Liver (tissue), 3 donors: ENCODE results near the gene CAP2.

Experiments
- ATF3 ChIP-seq: IDR thresholded peaks from 2 replicates; pipeline ENCODE4 v1.6.1; 2016; ENCODE audit warnings: antibody characterized with exemption
- CTCF ChIP-seq: fragments of 150-350 bp; IDR thresholded peaks from 2 replicates; pipeline ENCODE4 v1.5.1; 2017; ENCODE audit warnings: improper control_type of control experiment, low read depth, low read length; ENCODE audit not compliant: missing input control
- EGR1 ChIP-seq, 2 donors: IDR thresholded peaks; 2 replicates each; pipeline ENCODE4 v1.6.1; 2016 to 2018; ENCODE audit warnings: antibody characterized with exemption in 2 of 2, low read depth in 2 of 2
- GABPA ChIP-seq, 2 donors: IDR thresholded peaks in 1 of 2; conservative IDR thresholded peaks in 1 of 2; 2 replicates each; pipeline ENCODE4 v1.6.1; 2016; ENCODE audit warnings: antibody characterized with exemption in 2 of 2, mild to moderate bottlenecking in 1 of 2, moderate library complexity in 1 of 2
- JUND ChIP-seq, 2 donors: IDR thresholded peaks; 2 replicates each; pipeline ENCODE4 v1.6.1; 2016; ENCODE audit warnings: antibody characterized with exemption in 2 of 2
- MAX ChIP-seq: IDR thresholded peaks from 2 replicates; pipeline ENCODE4 v1.6.1; 2016; ENCODE audit warnings: antibody characterized with exemption
- NR2F2 ChIP-seq: IDR thresholded peaks from 2 replicates; pipeline ENCODE4 v1.6.1; 2016; ENCODE audit warnings: antibody characterized with exemption
- RAD21 ChIP-seq, 2 donors: IDR thresholded peaks; 2 replicates each; pipeline ENCODE4 v1.6.1; 2016; ENCODE audit warnings: antibody characterized with exemption in 2 of 2, mild to moderate bottlenecking in 2 of 2
- REST ChIP-seq: IDR thresholded peaks from 2 replicates; pipeline ENCODE4 v1.6.1; 2016; ENCODE audit warnings: antibody characterized with exemption, mild to moderate bottlenecking
- RXRA ChIP-seq, 2 donors: IDR thresholded peaks; 2 replicates each; pipeline ENCODE4 v1.6.1; 2017 to 2018; ENCODE audit warnings: antibody characterized with exemption in 2 of 2, mild to moderate bottlenecking in 1 of 2
- TAF1 ChIP-seq: conservative IDR thresholded peaks from 2 replicates; pipeline ENCODE4 v1.6.1; 2016; ENCODE audit warnings: antibody characterized with exemption, mild to moderate bottlenecking
- ZBTB33 ChIP-seq: IDR thresholded peaks from 2 replicates; pipeline ENCODE4 v1.6.1; 2016; ENCODE audit warnings: antibody characterized with exemption
- donor health status: healthy.
- donor health status: healthy.

GRCh38 chr6:17389274-17389847, 4.0 kb upstream of the CAP2 start:
- TF ChIP-seq MAX, result no peak
- TF ChIP-seq RXRA (IDR thresholded peaks at IDR 0.05), result no peak
- TF ChIP-seq CTCF, result no peak
- TF ChIP-seq RAD21 (IDR thresholded peaks at IDR 0.05), result no peak
- no peak for TF ChIP-seq JUND (IDR thresholded peaks at IDR 0.05)
- no peak for TF ChIP-seq ATF3
- TF ChIP-seq TAF1, result no peak
- no peak for TF ChIP-seq REST
- no peak for TF ChIP-seq EGR1 (IDR thresholded peaks at IDR 0.05; ENCODE audit: low read depth in 2 of 2)
- no peak for TF ChIP-seq GABPA (IDR thresholded peaks at IDR 0.05 in 1 of 2, conservative IDR thresholded peaks at IDR 0.05 in 1 of 2)
- no peak for TF ChIP-seq ZBTB33
- TF ChIP-seq NR2F2, result no peak
